OCI-LY3 (cell line): ENCODE results near the gene ASCC1.

Source experiments
- H2AFZ ChIP-seq: fragments of 200-600, 300-600 bp; shearing (Covaris generic); 2 replicates; pipeline ENCODE4 v1.6.0; 2014; ENCODE audit warnings: antibody characterized with exemption, low read depth, low read length
- H3K27ac ChIP-seq: fragments of 200-600, 300-600 bp; sonication (generic); 2 replicates; pipeline ENCODE4 v1.5.1; 2014; ENCODE audit warnings: mild to moderate bottlenecking, low read length, moderate library complexity, mixed read lengths
- H3K27me3 ChIP-seq: fragments of 200-600, 300-600 bp; sonication (generic); 2 replicates; pipeline ENCODE4 v1.6.1; 2014; ENCODE audit warnings: low read depth, low read length, mixed read lengths
- H3K36me3 ChIP-seq: fragments of 200-600, 300-600 bp; sonication (generic); replicated peaks from 2 replicates; pipeline ENCODE3; 2014; ENCODE audit warnings: low read depth, low read length, mixed read lengths
- H3K4me1 ChIP-seq: fragments of 300-600, 200-600 bp; sonication (generic); 2 replicates; pipeline ENCODE4 v1.6.1; 2014; ENCODE audit warnings: low read length, mixed read lengths
- H3K4me2 ChIP-seq: fragments of 200-600, 300-600 bp; sonication (generic); 2 replicates; pipeline ENCODE4 v1.6.1; 2014; ENCODE audit warnings: low read length, mixed read lengths
- H3K4me3 ChIP-seq: fragments of 300-600, 200-600 bp; sonication (generic); 2 replicates; pipeline ENCODE4 v1.5.1; 2014; ENCODE audit warnings: antibody characterized with exemption, mild to moderate bottlenecking, low read length, moderate library complexity
- H3K79me2 ChIP-seq: fragments of 300-600, 200-600 bp; shearing (Covaris generic); 2 replicates; pipeline ENCODE4 v1.6.1; 2014; ENCODE audit warnings: mild to moderate bottlenecking, low read length, mixed read lengths
- H3K9ac ChIP-seq: fragments of 300-600, 200-600 bp; shearing (Covaris generic); 2 replicates; pipeline ENCODE4 v1.6.0; 2014; ENCODE audit warnings: mild to moderate bottlenecking, low read length, moderate library complexity
- H3K9me3 ChIP-seq: fragments of 200-600, 300-600 bp; shearing (Covaris generic); 2 replicates; pipeline ENCODE4 v1.6.1; 2014; ENCODE audit warnings: low read length, mixed read lengths; ENCODE audit not compliant: insufficient read depth
- H4K20me1 ChIP-seq: fragments of 200-600, 300-600 bp; sonication (generic); 2 replicates; pipeline ENCODE4 v1.6.1; 2016; ENCODE audit warnings: low read length, mixed read lengths; ENCODE audit not compliant: insufficient read depth
- EZH2phosphoT487 ChIP-seq: fragments of 200-600 bp; shearing (Covaris generic); IDR thresholded peaks from 2 replicates; pipeline ENCODE4 v1.6.1; 2018; ENCODE audit warnings: antibody characterized with exemption, mixed run types, low read depth
- TF ChIP-seq, protein P1 (sequence below): fragments of 200-600, 300-600 bp; sonication (generic); IDR thresholded peaks from 2 replicates; pipeline ENCODE4 v1.5.1; 2014; ENCODE audit warnings: antibody characterized with exemption, low read length, low read depth

The ASCC1 gene

DNA sequence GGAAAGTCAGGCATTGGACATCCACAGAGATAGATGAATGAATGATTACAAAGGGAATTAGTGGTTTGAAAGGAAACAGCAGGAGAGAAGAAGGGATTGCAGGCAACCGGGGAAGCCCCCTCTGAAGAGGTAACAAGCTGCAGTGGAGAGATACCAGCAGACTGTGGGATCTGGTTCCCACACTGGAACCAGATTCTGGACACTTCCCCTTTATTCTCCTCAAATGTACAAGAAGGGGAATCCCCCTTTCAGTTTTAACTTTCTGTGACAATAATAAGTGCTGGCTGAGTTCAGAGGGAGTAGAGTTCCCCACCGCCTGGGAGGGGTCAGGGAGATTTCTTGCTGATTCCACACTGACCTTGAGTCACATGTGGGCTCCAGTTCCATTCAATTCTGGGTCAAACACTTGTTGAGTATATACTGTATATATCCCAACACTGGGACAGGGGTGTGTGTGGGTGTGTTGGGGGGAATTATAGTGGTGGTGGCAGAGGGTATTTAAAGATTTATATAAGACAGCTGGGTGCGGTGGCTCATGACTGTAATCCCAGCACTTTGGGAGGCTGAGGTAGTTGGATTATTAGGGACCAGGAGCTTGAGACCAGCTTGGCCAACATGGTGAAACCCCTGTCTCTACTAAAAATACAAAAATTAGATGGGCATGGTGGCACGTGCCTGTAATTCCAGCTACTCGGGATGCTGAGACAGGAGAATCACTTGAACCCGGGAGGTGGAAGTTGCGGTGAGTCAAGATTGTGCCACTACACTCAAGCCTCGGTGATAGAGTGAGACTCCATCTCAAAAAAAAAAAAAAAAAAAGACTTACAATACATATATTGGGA, 41.2 kb upstream of the ASCC1 start:
- H3K4me2 ChIP-seq = peak overlapping the region; percentile 74
- H3K36me3 ChIP-seq = no peaks in the 10 kb centered on the region
- no peak overlapping the region for H2AFZ ChIP-seq
- no peak overlapping the region for H3K9ac ChIP-seq
- H3K9me3 ChIP-seq = no peaks in the 10 kb centered on the region
- no peak overlapping the region for H3K27ac ChIP-seq
- no peaks in the 10 kb centered on the region for H3K79me2 ChIP-seq
- peaks cover 60% of the 10 kb centered on the region for H3K4me1 ChIP-seq
- TF ChIP-seq EZH2phosphoT487 = no peak
- TF ChIP-seq, protein P1, sequence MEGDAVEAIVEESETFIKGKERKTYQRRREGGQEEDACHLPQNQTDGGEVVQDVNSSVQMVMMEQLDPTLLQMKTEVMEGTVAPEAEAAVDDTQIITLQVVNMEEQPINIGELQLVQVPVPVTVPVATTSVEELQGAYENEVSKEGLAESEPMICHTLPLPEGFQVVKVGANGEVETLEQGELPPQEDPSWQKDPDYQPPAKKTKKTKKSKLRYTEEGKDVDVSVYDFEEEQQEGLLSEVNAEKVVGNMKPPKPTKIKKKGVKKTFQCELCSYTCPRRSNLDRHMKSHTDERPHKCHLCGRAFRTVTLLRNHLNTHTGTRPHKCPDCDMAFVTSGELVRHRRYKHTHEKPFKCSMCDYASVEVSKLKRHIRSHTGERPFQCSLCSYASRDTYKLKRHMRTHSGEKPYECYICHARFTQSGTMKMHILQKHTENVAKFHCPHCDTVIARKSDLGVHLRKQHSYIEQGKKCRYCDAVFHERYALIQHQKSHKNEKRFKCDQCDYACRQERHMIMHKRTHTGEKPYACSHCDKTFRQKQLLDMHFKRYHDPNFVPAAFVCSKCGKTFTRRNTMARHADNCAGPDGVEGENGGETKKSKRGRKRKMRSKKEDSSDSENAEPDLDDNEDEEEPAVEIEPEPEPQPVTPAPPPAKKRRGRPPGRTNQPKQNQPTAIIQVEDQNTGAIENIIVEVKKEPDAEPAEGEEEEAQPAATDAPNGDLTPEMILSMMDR = no peak
- peaks cover 3% of the 10 kb centered on the region; the same call in 1 of the 2 replicates for H3K27me3 ChIP-seq
- H4K20me1 ChIP-seq = no peaks in the 10 kb centered on the region
- H3K4me3 ChIP-seq = peak overlapping the region; percentile 14; the same call in 1 of the 2 replicates

DNA sequence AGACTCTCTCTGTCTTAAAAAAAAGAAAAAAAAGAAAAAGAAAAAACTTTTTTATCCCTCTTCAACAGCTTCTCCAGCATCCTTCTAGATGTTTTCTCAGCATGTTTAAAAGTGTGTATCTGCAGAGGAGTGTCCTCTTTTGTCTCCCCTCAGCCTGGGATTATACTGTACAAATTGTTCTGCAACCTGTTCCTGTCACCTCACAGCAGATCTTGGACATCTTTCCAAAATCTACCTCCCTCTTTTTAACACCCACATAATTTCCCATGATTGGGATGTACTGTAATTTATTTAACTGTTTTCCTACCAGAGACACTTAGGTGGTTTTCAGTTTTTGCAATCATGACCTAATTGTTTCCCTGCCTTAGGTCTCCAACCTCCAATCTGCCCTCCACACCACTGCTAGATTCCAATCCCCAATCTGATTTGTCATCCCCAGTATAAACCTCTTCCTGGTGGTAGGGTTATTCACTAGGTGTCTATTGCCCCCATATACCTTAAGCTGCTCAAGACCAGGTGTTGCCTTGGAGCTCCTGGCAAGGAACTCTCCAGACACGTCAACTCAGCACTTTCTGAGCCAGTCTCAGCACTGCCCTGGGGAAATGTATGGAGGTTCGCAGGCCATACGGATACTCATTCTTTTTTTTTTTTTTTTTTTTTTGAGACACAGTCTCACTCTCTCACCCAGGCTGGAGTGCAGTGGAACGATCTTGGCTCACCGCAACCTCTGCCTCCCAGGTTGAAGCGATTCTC, 40.1 kb upstream of the ASCC1 start:
- no peak overlapping the region for H3K27ac ChIP-seq
- no peak overlapping the region for H3K4me3 ChIP-seq
- no peak overlapping the region for H3K4me2 ChIP-seq
- H4K20me1 ChIP-seq = no peaks in the 10 kb centered on the region
- no peak overlapping the region for H2AFZ ChIP-seq
- no peak overlapping the region for H3K9ac ChIP-seq
- H3K36me3 ChIP-seq = no peaks in the 10 kb centered on the region
- H3K4me1 ChIP-seq = peaks cover 52% of the 10 kb centered on the region
- no peaks in the 10 kb centered on the region for H3K9me3 ChIP-seq
- H3K27me3 ChIP-seq = peaks cover 3% of the 10 kb centered on the region; the same call in 1 of the 2 replicates
- TF ChIP-seq EZH2phosphoT487 = no peak
- TF ChIP-seq, protein P1 = no peak
- no peaks in the 10 kb centered on the region for H3K79me2 ChIP-seq

- Histone ChIP-seq H2AFZ (peak overlapping the region; percentile 54; the same call in 1 of the 2 replicates), H3K4me2 (0 out of 2 replicates have a peak overlapping the region, but pooled peaks have one; percentile 8), H3K9me3 (no peaks in the 10 kb centered on the region), H3K4me3 (no peak overlapping the region), H3K27ac (no peak overlapping the region), H4K20me1 (no peaks in the 10 kb centered on the region), H3K27me3 (peaks cover 3% of the 10 kb centered on the region; the same call in 1 of the 2 replicates), H3K4me1 (peaks cover 45% of the 10 kb centered on the region), H3K79me2 (no peaks in the 10 kb centered on the region), H3K9ac (no peak overlapping the region), H3K36me3 (no peaks in the 10 kb centered on the region)
- TF ChIP-seq, protein P1 = no peak
- TF ChIP-seq EZH2phosphoT487 = no peak
Observed at GRCh38 chr10:72254813-72255568, 38.9 kb upstream of the ASCC1 start.

- Histone ChIP-seq H3K36me3 (no peaks in the 10 kb centered on the region), H3K4me3 (no peak overlapping the region), H3K9me3 (no peaks in the 10 kb centered on the region), H3K79me2 (no peaks in the 10 kb centered on the region), H4K20me1 (no peaks in the 10 kb centered on the region), H2AFZ (no peak overlapping the region), H3K27ac (no peak overlapping the region), H3K4me2 (no peak overlapping the region), H3K9ac (no peak overlapping the region), H3K4me1 (peaks cover 39% of the 10 kb centered on the region), H3K27me3 (peaks cover 3% of the 10 kb centered on the region; the same call in 1 of the 2 replicates)
- TF ChIP-seq, protein P1 = no peak
- TF ChIP-seq EZH2phosphoT487 = no peak
Observed at GRCh38 chr10:72253578-72253977, 37.5 kb upstream of the ASCC1 start.
